ENCODE results near the gene MYZAP. TPM values are rescaled to one million over a fixed set of nuclear protein-coding genes. Genes with fewer than 3 reads are reported as not detected.

The MYZAP gene
- total and polyA plus RNA-seq, 2 experiments from 2014 or later: 1.0 to 1.5 TPM

- TF ChIP-seq ETS1 (IDR thresholded peaks at IDR 0.05) (no peak), NANOG (IDR thresholded peaks at IDR 0.05; ENCODE audit: borderline replicate concordance) (no peak)
Measured at GRCh38 chr15:57555270-57555669, 36.4 kb upstream of the MYZAP start (continued).

- DNase-seq (ENCODE audit: low spot score) (no peak), ATAC-seq (no peak)
- no peaks in the 10 kb centered on the region for H4K20me1 ChIP-seq (replicated peaks; ENCODE audit: insufficient read depth)
- H3K9me3 Mint-ChIP-seq: no peaks in the 10 kb centered on the region; the same call in 2 of the 3 replicates
- H3K9me2 ChIP-seq (ENCODE audit: insufficient read depth): 0 out of 2 replicates have a peak, but pooled peaks cover under 1% of the 10 kb centered on the region
- no peak overlapping the region for H3K4me3 Mint-ChIP-seq
- H3K36me3 ChIP-seq (ENCODE audit: insufficient read depth): no peaks in the 10 kb centered on the region
- TF ChIP-seq CTCF (conservative IDR thresholded peaks at IDR 0.05; ENCODE audit: low read depth in 2 of 2) (peak in 1 of 2 experiments; percentile 33; a peak in 2 of 4 replicates), REST (IDR thresholded peaks at IDR 0.05; ENCODE audit: unreplicated experiment) (no peak)
- H3K27ac Mint-ChIP-seq: no peak overlapping the region
- H3K4me1 Mint-ChIP-seq: peaks cover 29% of the 10 kb centered on the region
- no peak overlapping the region for H3K4me2 ChIP-seq
- peaks cover 6% of the 10 kb centered on the region for H3K27me3 Mint-ChIP-seq (ENCODE audit: insufficient read depth, low read depth, poor library complexity)
- peaks cover 12% of the 10 kb centered on the region; the same call in 2 of the 3 replicates for H3K36me3 Mint-ChIP-seq (ENCODE audit: low read depth)
- no peak overlapping the region for H2AFZ ChIP-seq
- no peaks in the 10 kb centered on the region for H3F3A ChIP-seq (replicated peaks; ENCODE audit: low read depth)
- peaks cover 4% of the 10 kb centered on the region; the same call in 1 of the 2 replicates for H3K4me1 ChIP-seq (ENCODE audit: insufficient read depth)
- no peaks in the 10 kb centered on the region for H3K79me2 ChIP-seq (replicated peaks; ENCODE audit: insufficient read depth)
- no peak overlapping the region for H3K4me3 ChIP-seq
- no peak overlapping the region for H3K27ac ChIP-seq (ENCODE audit: low read depth)
- no peaks in the 10 kb centered on the region for H3K27me3 ChIP-seq (ENCODE audit: insufficient read depth)
Measured at GRCh38 chr15:57556040-57556439, 35.7 kb upstream of the MYZAP start.

- ATAC-seq (no peak), DNase-seq (ENCODE audit: low spot score) (no peak)
- H3K27me3 ChIP-seq (ENCODE audit: insufficient read depth): no peaks in the 10 kb centered on the region
- Mint-ChIP-seq H3K36me3 (ENCODE audit: low read depth) (peaks cover 1% of the 10 kb centered on the region; the same call in 1 of the 3 replicates), H3K4me1 (peaks cover 17% of the 10 kb centered on the region), H3K27ac (no peak overlapping the region), H3K4me3 (no peak overlapping the region), H3K27me3 (ENCODE audit: insufficient read depth, low read depth, poor library complexity) (peaks cover 4% of the 10 kb centered on the region), H3K9me3 (no peaks in the 10 kb centered on the region; the same call in 2 of the 3 replicates)
- H3K4me1 ChIP-seq (ENCODE audit: insufficient read depth): 0 out of 2 replicates have a peak, but pooled peaks cover under 1% of the 10 kb centered on the region
- no peaks in the 10 kb centered on the region for H3K36me3 ChIP-seq (ENCODE audit: insufficient read depth)
- H2AFZ ChIP-seq: no peak overlapping the region
- H3K9me2 ChIP-seq (ENCODE audit: insufficient read depth): no peaks in the 10 kb centered on the region
- H3K4me3 ChIP-seq: no peak overlapping the region
- H3F3A ChIP-seq (replicated peaks; ENCODE audit: low read depth): no peaks in the 10 kb centered on the region
- no peaks in the 10 kb centered on the region; the same call in 1 of the 2 replicates for H4K20me1 ChIP-seq (replicated peaks; ENCODE audit: insufficient read depth)
- H3K79me2 ChIP-seq (replicated peaks; ENCODE audit: insufficient read depth): no peaks in the 10 kb centered on the region
- no peak overlapping the region for H3K27ac ChIP-seq (ENCODE audit: low read depth)
- TF ChIP-seq STAT1 (IDR thresholded peaks at IDR 0.05; ENCODE audit: unreplicated experiment) (no peak), EZH2 (IDR thresholded peaks at IDR 0.05; ENCODE audit: low read depth, unreplicated experiment) (no peak), ETS1 (IDR thresholded peaks at IDR 0.05) (no peak), ZNF331 (CRISPR knock-in tag; IDR thresholded peaks at IDR 0.05; ENCODE audit: low read depth) (no peak), ZNF114 (CRISPR knock-in tag; IDR thresholded peaks at IDR 0.05) (no peak), CTCF (conservative IDR thresholded peaks at IDR 0.05; ENCODE audit: low read depth in 2 of 2) (no peak), NANOG (IDR thresholded peaks at IDR 0.05; ENCODE audit: borderline replicate concordance) (no peak), JUNB (IDR thresholded peaks at IDR 0.05; ENCODE audit: unreplicated experiment) (no peak)
- H3K4me2 ChIP-seq: no peak overlapping the region
Measured at GRCh38 chr15:57557267-57557666, 34.4 kb upstream of the MYZAP start.
